ENCODE results near the gene ARHGEF17. TPM values are rescaled to one million over a fixed set of nuclear protein-coding genes. Genes with fewer than 3 reads are reported as not detected.

Gene ARHGEF17
- total and polyA plus RNA-seq, 2 of the 13 experiments (the other 11 are each of a cell fraction or from before 2014, with no cell fraction given) = 10.7 to 28.8 TPM

DNA sequence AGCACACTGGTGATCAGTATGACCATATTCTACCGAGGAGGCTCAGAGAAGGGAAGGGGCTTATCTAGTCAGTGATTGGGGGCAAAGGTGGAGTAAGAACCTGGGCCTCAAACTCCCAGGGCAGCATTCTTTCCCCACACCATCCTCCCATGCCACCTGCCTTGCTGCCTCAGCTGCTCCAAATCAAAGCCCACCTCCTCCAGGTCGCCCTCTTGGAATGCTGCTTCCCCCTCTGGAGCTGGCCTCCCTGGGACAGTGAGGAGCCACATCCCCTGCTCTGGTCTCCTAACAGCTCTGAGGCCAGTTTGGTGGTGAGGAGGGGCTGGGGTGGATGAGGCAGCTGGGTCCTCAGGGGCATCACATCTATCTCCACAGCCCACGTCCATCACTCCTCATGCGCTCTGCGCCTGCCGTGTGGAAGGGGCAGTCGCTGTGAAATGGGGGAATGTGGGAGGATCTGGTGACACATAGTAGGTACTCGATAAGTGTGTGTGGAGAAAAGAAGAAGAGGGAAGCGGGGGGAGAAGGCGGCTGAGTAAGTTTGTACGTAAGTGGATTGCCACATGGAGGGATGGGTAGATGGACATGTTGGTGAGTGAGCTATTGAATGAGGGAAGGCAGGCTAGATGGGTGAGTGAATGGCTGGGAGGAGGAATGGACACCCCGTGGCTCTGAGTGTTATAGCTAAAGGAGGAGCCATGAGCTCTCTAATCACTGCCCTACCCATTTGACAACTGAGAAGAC lies 16.1 kb upstream of the ARHGEF17 start:
- H3K27ac ChIP-seq (ENCODE audit: extremely low read length, insufficient read depth, low read length) = no peak overlapping the region
- ChIA-PET CTCF (ENCODE audit: low intra/inter-chr PET ratio, low total read pairs) (no interaction called here), POLR2A (interaction anchor here (1.2 kb wide), 1 partner anchor 15 kb away, joined by 5 read pairs; no protein-coding TSS in a partner anchor)
- FAIRE-seq (no peak), DNase-seq (ENCODE audit: low spot score) (no peak), ATAC-seq (no peak)
- no peak overlapping the region for H3K9ac ChIP-seq (ENCODE audit: insufficient read depth, low read depth, low read length)
- no peaks in the 10 kb centered on the region for H3K9me3 ChIP-seq (ENCODE audit: low read length)
- H3K79me2 ChIP-seq (ENCODE audit: insufficient read depth, low read length) = no peaks in the 10 kb centered on the region
- H3K27me3 ChIP-seq (ENCODE audit: control insufficient read depth in 1 of 2, insufficient read depth in 2 of 2, low read length in 2 of 2) = peaks cover 4 to 40% of the 10 kb centered on the region in 2 experiments; a peak in 3 of 5 replicates
- no peak overlapping the region for H3K4me3 ChIP-seq (replicated peaks in 1 of 3; ENCODE audit: insufficient read depth in 1 of 3, low read depth in 2 of 3, low read length in 3 of 3)
- in situ Hi-C loops (cut with HindIII; ENCODE audit: extremely low pct_ligation_motif_present, low pct_unique_long_range_greater_than_20kb) = loop anchor here (5.0 kb wide), 1 partner anchor 100 kb away; no protein-coding TSS in a partner anchor
- no peaks in the 10 kb centered on the region for H4K20me1 ChIP-seq (ENCODE audit: insufficient read depth, low read length)
- BruUV-seq (replicated peaks) = no TSS peak
- H3K4me1 ChIP-seq (ENCODE audit: insufficient read depth, low read length) = peaks cover 21% of the 10 kb centered on the region
- H3K36me3 ChIP-seq (replicated peaks in 1 of 2; ENCODE audit: control insufficient read depth in 1 of 2, insufficient read depth in 2 of 2, low read length in 2 of 2) = no peaks in the 10 kb centered on the region
- H3K4me2 ChIP-seq (ENCODE audit: low read depth, low read length) = no peak overlapping the region
- 52% methylated on average over 11 of the region's 12 CpGs for WGBS (ENCODE audit: low lambda C conversion rate)
- no peak overlapping the region for H2AFZ ChIP-seq (ENCODE audit: low read length)
- intact Hi-C loops (cut with micrococcal nuclease; ENCODE audit: unreplicated experiment) = loop anchor here (1.0 kb wide), 1 partner anchor 32 kb away; no protein-coding TSS in a partner anchor
- TF ChIP-seq ZSCAN9 (CRISPR knock-in tag; IDR thresholded peaks at IDR 0.05; ENCODE audit: borderline replicate concordance) (no peak), ZBTB21 (CRISPR knock-in tag; IDR thresholded peaks at IDR 0.05) (no peak), ZNF761 (CRISPR knock-in tag; conservative IDR thresholded peaks at IDR 0.05) (no peak), SOX13 (IDR thresholded peaks at IDR 0.05) (no peak), SOX13 (CRISPR knock-in tag; conservative IDR thresholded peaks at IDR 0.05 in 1 of 2, IDR thresholded peaks at IDR 0.05 in 1 of 2) (no peak), ZNF136 (CRISPR knock-in tag; IDR thresholded peaks at IDR 0.05; ENCODE audit: low read depth) (no peak), ZNF333 (CRISPR knock-in tag; IDR thresholded peaks at IDR 0.05; ENCODE audit: borderline replicate concordance) (no peak), ZNF207 (IDR thresholded peaks at IDR 0.05; ENCODE audit: borderline replicate concordance) (no peak), ZNF326 (CRISPR knock-in tag; IDR thresholded peaks at IDR 0.05; ENCODE audit: borderline replicate concordance) (no peak), ZNF232 (CRISPR knock-in tag; IDR thresholded peaks at IDR 0.05; ENCODE audit: borderline replicate concordance) (no peak)
- TF ChIP-seq, protein P1, sequence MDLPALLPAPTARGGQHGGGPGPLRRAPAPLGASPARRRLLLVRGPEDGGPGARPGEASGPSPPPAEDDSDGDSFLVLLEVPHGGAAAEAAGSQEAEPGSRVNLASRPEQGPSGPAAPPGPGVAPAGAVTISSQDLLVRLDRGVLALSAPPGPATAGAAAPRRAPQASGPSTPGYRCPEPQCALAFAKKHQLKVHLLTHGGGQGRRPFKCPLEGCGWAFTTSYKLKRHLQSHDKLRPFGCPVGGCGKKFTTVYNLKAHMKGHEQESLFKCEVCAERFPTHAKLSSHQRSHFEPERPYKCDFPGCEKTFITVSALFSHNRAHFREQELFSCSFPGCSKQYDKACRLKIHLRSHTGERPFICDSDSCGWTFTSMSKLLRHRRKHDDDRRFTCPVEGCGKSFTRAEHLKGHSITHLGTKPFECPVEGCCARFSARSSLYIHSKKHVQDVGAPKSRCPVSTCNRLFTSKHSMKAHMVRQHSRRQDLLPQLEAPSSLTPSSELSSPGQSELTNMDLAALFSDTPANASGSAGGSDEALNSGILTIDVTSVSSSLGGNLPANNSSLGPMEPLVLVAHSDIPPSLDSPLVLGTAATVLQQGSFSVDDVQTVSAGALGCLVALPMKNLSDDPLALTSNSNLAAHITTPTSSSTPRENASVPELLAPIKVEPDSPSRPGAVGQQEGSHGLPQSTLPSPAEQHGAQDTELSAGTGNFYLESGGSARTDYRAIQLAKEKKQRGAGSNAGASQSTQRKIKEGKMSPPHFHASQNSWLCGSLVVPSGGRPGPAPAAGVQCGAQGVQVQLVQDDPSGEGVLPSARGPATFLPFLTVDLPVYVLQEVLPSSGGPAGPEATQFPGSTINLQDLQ (CRISPR knock-in tag; IDR thresholded peaks at IDR 0.05) = no peak
- TF ChIP-seq, protein P2, sequence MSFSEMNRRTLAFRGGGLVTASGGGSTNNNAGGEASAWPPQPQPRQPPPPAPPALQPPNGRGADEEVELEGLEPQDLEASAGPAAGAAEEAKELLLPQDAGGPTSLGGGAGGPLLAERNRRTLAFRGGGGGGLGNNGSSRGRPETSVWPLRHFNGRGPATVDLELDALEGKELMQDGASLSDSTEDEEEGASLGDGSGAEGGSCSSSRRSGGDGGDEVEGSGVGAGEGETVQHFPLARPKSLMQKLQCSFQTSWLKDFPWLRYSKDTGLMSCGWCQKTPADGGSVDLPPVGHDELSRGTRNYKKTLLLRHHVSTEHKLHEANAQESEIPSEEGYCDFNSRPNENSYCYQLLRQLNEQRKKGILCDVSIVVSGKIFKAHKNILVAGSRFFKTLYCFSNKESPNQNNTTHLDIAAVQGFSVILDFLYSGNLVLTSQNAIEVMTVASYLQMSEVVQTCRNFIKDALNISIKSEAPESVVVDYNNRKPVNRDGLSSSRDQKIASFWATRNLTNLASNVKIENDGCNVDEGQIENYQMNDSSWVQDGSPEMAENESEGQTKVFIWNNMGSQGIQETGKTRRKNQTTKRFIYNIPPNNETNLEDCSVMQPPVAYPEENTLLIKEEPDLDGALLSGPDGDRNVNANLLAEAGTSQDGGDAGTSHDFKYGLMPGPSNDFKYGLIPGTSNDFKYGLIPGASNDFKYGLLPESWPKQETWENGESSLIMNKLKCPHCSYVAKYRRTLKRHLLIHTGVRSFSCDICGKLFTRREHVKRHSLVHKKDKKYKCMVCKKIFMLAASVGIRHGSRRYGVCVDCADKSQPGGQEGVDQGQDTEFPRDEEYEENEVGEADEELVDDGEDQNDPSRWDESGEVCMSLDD (CRISPR knock-in tag; IDR thresholded peaks at IDR 0.05; ENCODE audit: borderline replicate concordance) = no peak
- TF ChIP-seq, protein P3, sequence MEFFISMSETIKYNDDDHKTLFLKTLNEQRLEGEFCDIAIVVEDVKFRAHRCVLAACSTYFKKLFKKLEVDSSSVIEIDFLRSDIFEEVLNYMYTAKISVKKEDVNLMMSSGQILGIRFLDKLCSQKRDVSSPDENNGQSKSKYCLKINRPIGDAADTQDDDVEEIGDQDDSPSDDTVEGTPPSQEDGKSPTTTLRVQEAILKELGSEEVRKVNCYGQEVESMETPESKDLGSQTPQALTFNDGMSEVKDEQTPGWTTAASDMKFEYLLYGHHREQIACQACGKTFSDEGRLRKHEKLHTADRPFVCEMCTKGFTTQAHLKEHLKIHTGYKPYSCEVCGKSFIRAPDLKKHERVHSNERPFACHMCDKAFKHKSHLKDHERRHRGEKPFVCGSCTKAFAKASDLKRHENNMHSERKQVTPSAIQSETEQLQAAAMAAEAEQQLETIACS (CRISPR knock-in tag; IDR thresholded peaks at IDR 0.05) = no peak
- TF ChIP-seq, protein P4, sequence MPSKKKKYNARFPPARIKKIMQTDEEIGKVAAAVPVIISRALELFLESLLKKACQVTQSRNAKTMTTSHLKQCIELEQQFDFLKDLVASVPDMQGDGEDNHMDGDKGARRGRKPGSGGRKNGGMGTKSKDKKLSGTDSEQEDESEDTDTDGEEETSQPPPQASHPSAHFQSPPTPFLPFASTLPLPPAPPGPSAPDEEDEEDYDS (CRISPR knock-in tag; IDR thresholded peaks at IDR 0.05) = no peak

All from HepG2 (cell line).